HG03280 (cell line): ENCODE results near the gene MEX3D.

Source experiments
- ATAC-seq: cut with Tn5 transposase; IDR thresholded peaks from one replicate; pipeline ENCODE4 v1.9.1; 2021; ENCODE audit warnings: mild to moderate bottlenecking, moderate library complexity; ENCODE audit not compliant: unreplicated experiment

The MEX3D gene

GRCh38 chr19:1505991-1506881 lies 61.9 kb downstream of the MEX3D start:
- ATAC-seq = no peak

DNA sequence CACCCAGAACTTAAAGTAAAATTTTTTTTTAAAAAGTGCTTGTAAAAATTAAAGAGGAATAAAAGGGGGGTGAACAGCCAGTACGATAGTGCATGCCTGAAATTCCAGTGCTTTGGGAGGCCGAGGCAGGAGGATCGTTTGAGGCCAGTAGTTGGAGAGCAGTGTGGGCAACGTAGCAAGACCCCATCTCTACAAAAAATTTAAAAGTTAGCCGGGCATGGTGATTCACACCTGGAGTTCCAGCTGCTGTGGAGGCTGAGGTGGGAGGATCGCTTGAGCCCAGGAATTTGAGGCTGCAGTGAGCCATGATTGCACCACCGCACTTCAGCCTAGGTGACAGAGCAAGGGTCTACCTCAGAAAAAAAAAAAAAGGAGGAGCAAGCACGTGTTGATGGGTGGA lies 63.1 kb downstream of the MEX3D start:
- no peak for ATAC-seq
